AML-193 (cell line): ENCODE measurements around the gene FRMD4B.
A peak's percentile ranks its signal among the peaks of the same experiment; 100 is the strongest.

ENCODE experiments used
- DNase-seq, 2 experiments: peaks; one replicate each; lab custom pipeline; 2025; lab: John Stamatoyannopoulos, UW

FRMD4B gene

GRCh38 chr3:69405067-69405466 lies 19.2 kb upstream of the FRMD4B start:
- no peak for DNase-seq

- DNase-seq = no peak
These were observed 17.6 kb upstream of the FRMD4B start for GRCh38 chr3:69403454-69403853.

GRCh38 chr3:69400683-69401082 lies 14.8 kb upstream of the FRMD4B start:
- no peak for DNase-seq

- no peak for DNase-seq
These were observed 7.0 kb upstream of the FRMD4B start for GRCh38 chr3:69392850-69393249.

- DNase-seq = no peak
These were observed 6.5 kb upstream of the FRMD4B start for GRCh38 chr3:69392415-69392814.

- DNase-seq = no peak
These were observed 5.7 kb upstream of the FRMD4B start for GRCh38 chr3:69391554-69391953.

- DNase-seq = no peak
These were observed 4.9 kb upstream of the FRMD4B start for GRCh38 chr3:69390771-69391170.

- peak; percentile 16 to 33 for DNase-seq
These were observed 3.8 kb upstream of the FRMD4B start for GRCh38 chr3:69389520-69390248.

- DNase-seq = no peak
These were observed 2.4 kb upstream of the FRMD4B start for GRCh38 chr3:69388241-69388640.

- DNase-seq = no peak
These were observed 883 bp upstream of the FRMD4B start for GRCh38 chr3:69386556-69387385.

GRCh38 chr3:69385123-69385722 lies 665 bp downstream of the FRMD4B start:
- no peak for DNase-seq

GRCh38 chr3:69384326-69384725 lies 1.6 kb downstream of the FRMD4B start:
- no peak for DNase-seq

- no peak for DNase-seq
These were observed 6.2 kb downstream of the FRMD4B start for GRCh38 chr3:69379661-69380060.

GRCh38 chr3:69378112-69378802 lies 7.6 kb downstream of the FRMD4B start:
- no peak for DNase-seq

GRCh38 chr3:69377262-69377661 lies 8.6 kb downstream of the FRMD4B start:
- no peak for DNase-seq

GRCh38 chr3:69376731-69377130 lies 9.2 kb downstream of the FRMD4B start:
- DNase-seq = no peak

GRCh38 chr3:69371816-69372215 lies 14.1 kb downstream of the FRMD4B start:
- DNase-seq = no peak

- no peak for DNase-seq
These were observed 15.0 kb downstream of the FRMD4B start for GRCh38 chr3:69370901-69371301.

GRCh38 chr3:69370156-69370883 lies 15.6 kb downstream of the FRMD4B start:
- DNase-seq = peak; percentile 12 to 46

- peak; percentile 70 to 77 for DNase-seq
These were observed 17.7 kb downstream of the FRMD4B start for GRCh38 chr3:69368129-69368741.

GRCh38 chr3:69367586-69367985 lies 18.3 kb downstream of the FRMD4B start:
- no peak for DNase-seq
